Keratinocyte (primary cell): Measurements from ENCODE around the gene RITA1. TPM values are rescaled to one million over a fixed set of nuclear protein-coding genes. Genes with fewer than 3 reads are reported as not detected.

Source experiments
- DNase-seq: peaks from one replicate; pipeline ENCODE4 v3.0.0-alpha.2; 2011; ENCODE audit warnings: low read depth, missing footprints, low spot score
- FAIRE-seq: peaks from 2 replicates; lab custom pipeline; 2011; peaks lifted over from hg19 to GRCh38; lab: Jason Lieb, UNC
- H2AFZ ChIP-seq: 2 replicates; pipeline ENCODE4 v1.6.0; 2012; ENCODE audit warnings: low read length, control low read depth, inconsistent platforms; ENCODE audit not compliant: control insufficient read depth
- H3K27ac ChIP-seq: 2 replicates; pipeline ENCODE4 v1.5.1; 2011; ENCODE audit warnings: low read length; ENCODE audit not compliant: control insufficient read depth, insufficient read depth
- H3K27me3 ChIP-seq: 3 replicates; pipeline ENCODE4 v1.6.0; 2011; ENCODE audit warnings: low read length; ENCODE audit not compliant: control insufficient read depth, insufficient read depth; ENCODE audit errors: extremely low read depth
- H3K36me3 ChIP-seq, 2 experiments: 2 replicates in 1 of 2; 3 replicates in 1 of 2; pipeline ENCODE4 v1.5.1; 2011; ENCODE audit warnings: low read length in 2 of 2, mild to moderate bottlenecking in 1 of 2; ENCODE audit not compliant: control insufficient read depth in 2 of 2, insufficient read depth in 2 of 2; ENCODE audit errors: extremely low read depth in 1 of 2
- H3K4me1 ChIP-seq: 3 replicates; pipeline ENCODE4 v1.5.1; 2011; ENCODE audit warnings: low read length; ENCODE audit not compliant: control insufficient read depth, insufficient read depth; ENCODE audit errors: extremely low read depth
- H3K4me2 ChIP-seq: 3 replicates; pipeline ENCODE4 v1.6.0; 2011; ENCODE audit warnings: low read depth, low read length; ENCODE audit not compliant: control insufficient read depth, insufficient read depth; ENCODE audit errors: extremely low read depth
- H3K4me3 ChIP-seq, 3 experiments: fragments of 200-600 bp in 1 of 3; sonication (generic) in 1 of 3; 2 replicates in 2 of 3; 3 replicates in 1 of 3; pipeline ENCODE4 v1.5.1; 2011 to 2016; ENCODE audit warnings: low read length in 3 of 3, mild to moderate bottlenecking in 3 of 3, control low read depth in 2 of 3, inconsistent platforms in 1 of 3, low read depth in 1 of 3, mixed read lengths in 1 of 3, mixed run types in 1 of 3, moderate library complexity in 1 of 3; ENCODE audit not compliant: control insufficient read depth in 2 of 3, insufficient read depth in 2 of 3; ENCODE audit errors: extremely low read depth in 1 of 3
- H3K79me2 ChIP-seq: 2 replicates; pipeline ENCODE4 v1.6.0; 2012; ENCODE audit warnings: low read length; ENCODE audit not compliant: control insufficient read depth, insufficient read depth
- H3K9ac ChIP-seq: 3 replicates; pipeline ENCODE4 v1.6.0; 2011; ENCODE audit warnings: low read length; ENCODE audit not compliant: control insufficient read depth, insufficient read depth; ENCODE audit errors: extremely low read depth
- H3K9me1 ChIP-seq: 3 replicates; pipeline ENCODE4 v1.6.0; 2011; ENCODE audit warnings: low read length; ENCODE audit not compliant: control insufficient read depth, insufficient read depth; ENCODE audit errors: extremely low read depth
- H3K9me3 ChIP-seq: 2 replicates; pipeline ENCODE4 v1.5.1; 2012; ENCODE audit warnings: low read depth, low read length; ENCODE audit not compliant: control insufficient read depth
- H4K20me1 ChIP-seq: 3 replicates; pipeline ENCODE4 v1.6.0; 2011; ENCODE audit warnings: low read length; ENCODE audit not compliant: control insufficient read depth, insufficient read depth; ENCODE audit errors: extremely low read depth
- CTCF ChIP-seq, 3 experiments: IDR thresholded peaks in 1 of 3; conservative IDR thresholded peaks in 1 of 3; optimal IDR thresholded peaks in 1 of 3; 2 replicates in 2 of 3; 3 replicates in 1 of 3; pipeline versions ENCODE3 to v1.5.1; 2011; ENCODE audit warnings: low read length in 3 of 3, mild to moderate bottlenecking in 3 of 3, moderate library complexity in 2 of 3, control low read depth in 1 of 3, inconsistent platforms in 1 of 3; ENCODE audit not compliant: insufficient read depth in 2 of 3; ENCODE audit errors: extremely low read depth in 1 of 3
- EZH2 ChIP-seq: IDR thresholded peaks from one replicate; pipeline ENCODE4 v1.6.1; 2012; ENCODE audit warnings: inconsistent platforms, mild to moderate bottlenecking, low read length, moderate library complexity
- dilution Hi-C: fragments of 300-500 bp; cut with MboI; formaldehyde crosslinking; loops from one replicate; pipeline ENCODE4 v1.7.0; 2020; ENCODE audit warnings: low sequenced_read_pairs; ENCODE audit not compliant: extremely low pct_ligation_motif_present
- polyA plus RNA-seq, 5 experiments: library from polyadenylated mRNA; depleted of rRNA in 3 of 5; stranded (reverse) in 3 of 5; stranded (forward) in 1 of 5; unstranded in 1 of 5; fragments of >200 nt; gene quantifications; 1 replicate in 1 of 5; 2 replicates in 3 of 5; 3 replicates in 1 of 5; pipeline versions ENCODE4 v1.2.1 to v1.2.3, GENCODE V29; 2011 to 2012; ENCODE audit warnings: missing spikeins in 2 of 5, low read depth in 1 of 5, low replicate concordance in 1 of 5

RITA1 gene
- polyA plus RNA-seq, 1 donor (not counting 4 experiments of a cell fraction or from before 2014, with no cell fraction given) = 11.8 TPM

DNA sequence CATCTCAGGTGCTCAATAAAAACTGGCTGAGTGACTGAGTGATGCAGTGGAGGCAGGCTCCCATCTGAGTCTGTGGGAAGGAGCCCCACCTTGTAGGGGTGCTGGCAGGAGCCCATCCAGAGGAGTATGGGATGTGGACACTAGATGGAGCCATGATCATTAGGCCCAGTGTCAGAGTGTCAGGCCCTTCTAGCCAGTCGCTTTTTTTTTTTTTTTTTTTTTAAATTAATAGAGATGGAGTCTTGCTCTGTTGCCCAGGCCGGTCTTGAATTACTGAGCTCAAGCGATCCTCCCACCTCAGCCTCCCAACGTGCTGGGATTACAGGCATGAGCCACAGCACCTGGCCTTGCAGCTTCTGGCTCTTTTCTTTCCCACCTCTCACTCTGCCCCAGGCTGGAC lies 11.5 kb downstream of the RITA1 start:
- no peaks in the 10 kb centered on the region for H3K79me2 ChIP-seq
- peaks cover 0 to 3% of the 10 kb centered on the region in 2 experiments for H3K36me3 ChIP-seq
- no peak overlapping the region for H3K9ac ChIP-seq
- H2AFZ ChIP-seq = no peak overlapping the region
- TF ChIP-seq CTCF (optimal IDR thresholded peaks at IDR 0.05 in 1 of 3, IDR thresholded peaks at IDR 0.05 in 1 of 3, conservative IDR thresholded peaks at IDR 0.05 in 1 of 3; ENCODE audit: extremely low read depth in 1 of 3, insufficient read depth in 2 of 3, low read length in 3 of 3) = peak; percentile 63 to 79 (median 78)
- no peak for TF ChIP-seq EZH2
- DNase-seq (no peak), FAIRE-seq (no peak)
- H3K27ac ChIP-seq = no peak overlapping the region
- no peak overlapping the region for H3K4me3 ChIP-seq
- dilution Hi-C loops = no loop called here
- H3K9me1 ChIP-seq = no peaks in the 10 kb centered on the region
- H4K20me1 ChIP-seq = no peaks in the 10 kb centered on the region
- H3K4me1 ChIP-seq = peaks cover 6% of the 10 kb centered on the region
- H3K4me2 ChIP-seq = no peak overlapping the region
- no peaks in the 10 kb centered on the region for H3K27me3 ChIP-seq
- H3K9me3 ChIP-seq = no peaks in the 10 kb centered on the region

- Histone ChIP-seq H3K9ac (no peak overlapping the region), H3K36me3 (peaks cover 0 to 2% of the 10 kb centered on the region in 2 experiments), H2AFZ (no peak overlapping the region), H3K9me1 (no peaks in the 10 kb centered on the region), H3K4me3 (no peak overlapping the region), H3K27ac (no peak overlapping the region), H3K9me3 (no peaks in the 10 kb centered on the region), H3K4me2 (no peak overlapping the region), H3K27me3 (no peaks in the 10 kb centered on the region), H3K4me1 (peaks cover 6% of the 10 kb centered on the region), H3K79me2 (no peaks in the 10 kb centered on the region), H4K20me1 (no peaks in the 10 kb centered on the region)
- TF ChIP-seq EZH2 (no peak), CTCF (optimal IDR thresholded peaks at IDR 0.05 in 1 of 3, IDR thresholded peaks at IDR 0.05 in 1 of 3, conservative IDR thresholded peaks at IDR 0.05 in 1 of 3; ENCODE audit: extremely low read depth in 1 of 3, insufficient read depth in 2 of 3, low read length in 3 of 3) (no peak)
- FAIRE-seq = no peak
- dilution Hi-C loops = no loop called here
- no peak for DNase-seq
Measured at GRCh38 chr12:113197518-113198077, 12.1 kb downstream of the RITA1 start.
